ENCODE data around the gene TANC1.
A peak's percentile ranks its signal among the peaks of the same experiment; 100 is the strongest.

The TANC1 gene

DNA sequence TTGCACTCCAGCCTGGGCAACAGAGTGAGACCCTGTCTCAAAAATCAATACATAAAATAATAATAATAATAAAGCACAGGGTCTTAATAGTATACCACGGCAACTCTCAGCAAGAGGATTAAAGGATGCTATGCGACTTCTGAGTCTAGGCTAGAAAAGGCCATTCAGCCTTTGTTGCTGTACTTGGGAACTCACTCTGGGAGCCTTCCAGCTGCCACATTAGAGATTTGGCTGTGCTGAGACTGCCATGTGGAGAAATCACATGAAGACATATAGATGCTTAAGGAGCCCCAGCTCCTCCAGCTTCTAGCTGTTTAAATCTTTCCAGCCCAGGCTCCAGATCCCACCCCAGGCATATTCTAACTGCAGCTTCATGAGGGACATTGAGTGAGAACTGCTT lies 8.2 kb upstream of the TANC1 start:
- no peaks in the 10 kb centered on the region for H3K9me3 ChIP-seq (ENCODE audit: control insufficient read depth in 1 of 2, low read length in 2 of 2)
- H3K27me3 ChIP-seq (ENCODE audit: control insufficient read depth in 1 of 2, insufficient read depth in 2 of 2, low read length in 2 of 2), result no peaks in the 10 kb centered on the region
- H3K9ac ChIP-seq (ENCODE audit: low read depth in 1 of 2, low read length in 2 of 2), result no peak overlapping the region
- H3K4me3 ChIP-seq (ENCODE audit: low read depth in 1 of 2, low read length in 2 of 2), result no peak overlapping the region
- no peak overlapping the region for H3K27ac ChIP-seq (ENCODE audit: low read depth, low read length)
- H3K4me1 ChIP-seq (ENCODE audit: control insufficient read depth in 1 of 2, insufficient read depth in 2 of 2, low read length in 2 of 2), result no peaks in the 10 kb centered on the region
- H3K36me3 ChIP-seq (ENCODE audit: control insufficient read depth in 1 of 2, insufficient read depth in 2 of 2, low read length in 2 of 2), result no peaks in the 10 kb centered on the region

GRCh38 chr2:158962074-158962473 lies 6.4 kb upstream of the TANC1 start:
- Histone ChIP-seq H3K4me3 (ENCODE audit: low read depth in 1 of 2, low read length in 2 of 2) (no peak overlapping the region), H3K27ac (ENCODE audit: low read depth, low read length) (no peak overlapping the region), H3K36me3 (ENCODE audit: control insufficient read depth in 1 of 2, insufficient read depth in 2 of 2, low read length in 2 of 2) (no peaks in the 10 kb centered on the region), H3K9me3 (ENCODE audit: control insufficient read depth in 1 of 2, low read length in 2 of 2) (no peaks in the 10 kb centered on the region), H3K27me3 (ENCODE audit: control insufficient read depth in 1 of 2, insufficient read depth in 2 of 2, low read length in 2 of 2) (no peaks in the 10 kb centered on the region), H3K4me1 (ENCODE audit: control insufficient read depth in 1 of 2, insufficient read depth in 2 of 2, low read length in 2 of 2) (no peaks in the 10 kb centered on the region), H3K9ac (ENCODE audit: low read depth in 1 of 2, low read length in 2 of 2) (no peak overlapping the region)

- H3K9ac ChIP-seq (ENCODE audit: low read depth in 1 of 2, low read length in 2 of 2), result no peak overlapping the region
- H3K4me1 ChIP-seq (ENCODE audit: control insufficient read depth in 1 of 2, insufficient read depth in 2 of 2, low read length in 2 of 2), result peaks cover 0 to 4% of the 10 kb centered on the region in 2 donors
Observed at GRCh38 chr2:158963071-158963470, 5.4 kb upstream of the TANC1 start.

GRCh38 chr2:158965107-158965506 lies 3.3 kb upstream of the TANC1 start:
- H3K9me3 ChIP-seq (ENCODE audit: control insufficient read depth in 1 of 2, low read length in 2 of 2), result no peaks in the 10 kb centered on the region
- no peaks in the 10 kb centered on the region for H3K27me3 ChIP-seq (ENCODE audit: control insufficient read depth in 1 of 2, insufficient read depth in 2 of 2, low read length in 2 of 2)
- no peaks in the 10 kb centered on the region for H3K36me3 ChIP-seq (ENCODE audit: control insufficient read depth in 1 of 2, insufficient read depth in 2 of 2, low read length in 2 of 2)
- peaks cover 2 to 4% of the 10 kb centered on the region in 2 donors for H3K4me1 ChIP-seq (ENCODE audit: control insufficient read depth in 1 of 2, insufficient read depth in 2 of 2, low read length in 2 of 2)
- H3K4me3 ChIP-seq (ENCODE audit: low read depth in 1 of 2, low read length in 2 of 2), result no peak overlapping the region
- no peak overlapping the region for H3K27ac ChIP-seq (ENCODE audit: low read depth, low read length)
- H3K9ac ChIP-seq (ENCODE audit: low read depth in 1 of 2, low read length in 2 of 2), result no peak overlapping the region

More at GRCh38 chr2:158963071-158963470, 5.4 kb upstream of the TANC1 start:
- H3K27me3 ChIP-seq (ENCODE audit: control insufficient read depth in 1 of 2, insufficient read depth in 2 of 2, low read length in 2 of 2), result no peaks in the 10 kb centered on the region
- H3K9me3 ChIP-seq (ENCODE audit: control insufficient read depth in 1 of 2, low read length in 2 of 2), result no peaks in the 10 kb centered on the region
- H3K36me3 ChIP-seq (ENCODE audit: control insufficient read depth in 1 of 2, insufficient read depth in 2 of 2, low read length in 2 of 2), result no peaks in the 10 kb centered on the region
- no peak overlapping the region for H3K27ac ChIP-seq (ENCODE audit: low read depth, low read length)
- H3K4me3 ChIP-seq (ENCODE audit: low read depth in 1 of 2, low read length in 2 of 2), result no peak overlapping the region

DNA sequence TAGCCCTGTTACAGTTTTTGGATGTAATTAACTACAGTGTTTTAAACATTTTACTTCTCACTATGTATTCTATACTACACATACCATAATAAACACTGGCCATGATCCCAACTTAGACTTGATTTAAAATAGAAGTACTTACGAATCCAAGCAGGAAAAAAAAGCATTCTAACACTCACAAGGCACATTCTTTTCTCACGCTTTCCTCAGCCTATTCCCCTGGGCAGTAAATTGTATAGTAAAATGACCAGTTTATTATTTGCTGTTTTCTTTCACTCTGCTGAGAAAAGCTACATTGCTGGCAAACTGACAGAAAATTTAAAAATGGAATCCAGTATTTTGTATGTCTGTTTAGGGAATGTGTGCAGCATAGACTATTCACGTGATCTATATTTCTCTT lies 2.8 kb upstream of the TANC1 start:
- no peak overlapping the region for H3K4me3 ChIP-seq (ENCODE audit: low read depth in 1 of 2, low read length in 2 of 2)
- no peak overlapping the region for H3K9ac ChIP-seq (ENCODE audit: low read depth in 1 of 2, low read length in 2 of 2)
- H3K36me3 ChIP-seq (ENCODE audit: control insufficient read depth in 1 of 2, insufficient read depth in 2 of 2, low read length in 2 of 2), result no peaks in the 10 kb centered on the region
- H3K9me3 ChIP-seq (ENCODE audit: control insufficient read depth in 1 of 2, low read length in 2 of 2), result no peaks in the 10 kb centered on the region
- H3K27ac ChIP-seq (ENCODE audit: low read depth, low read length), result no peak overlapping the region
- H3K4me1 ChIP-seq (ENCODE audit: control insufficient read depth in 1 of 2, insufficient read depth in 2 of 2, low read length in 2 of 2), result peaks cover 2 to 9% of the 10 kb centered on the region in 2 donors
- H3K27me3 ChIP-seq (ENCODE audit: control insufficient read depth in 1 of 2, insufficient read depth in 2 of 2, low read length in 2 of 2), result no peaks in the 10 kb centered on the region

- Histone ChIP-seq H3K4me1 (ENCODE audit: control insufficient read depth in 1 of 2, insufficient read depth in 2 of 2, low read length in 2 of 2) (peaks cover 2 to 16% of the 10 kb centered on the region in 2 donors), H3K36me3 (ENCODE audit: control insufficient read depth in 1 of 2, insufficient read depth in 2 of 2, low read length in 2 of 2) (no peaks in the 10 kb centered on the region), H3K27me3 (ENCODE audit: control insufficient read depth in 1 of 2, insufficient read depth in 2 of 2, low read length in 2 of 2) (no peaks in the 10 kb centered on the region), H3K9me3 (ENCODE audit: control insufficient read depth in 1 of 2, low read length in 2 of 2) (no peaks in the 10 kb centered on the region), H3K27ac (ENCODE audit: low read depth, low read length) (no peak overlapping the region), H3K4me3 (ENCODE audit: low read depth in 1 of 2, low read length in 2 of 2) (no peak overlapping the region), H3K9ac (ENCODE audit: low read depth in 1 of 2, low read length in 2 of 2) (no peak overlapping the region)
Observed at GRCh38 chr2:158966312-158966711, 2.1 kb upstream of the TANC1 start.

GRCh38 chr2:158967114-158967730 lies 1.2 kb upstream of the TANC1 start:
- peaks cover 2 to 22% of the 10 kb centered on the region in 2 donors for H3K4me1 ChIP-seq (ENCODE audit: control insufficient read depth in 1 of 2, insufficient read depth in 2 of 2, low read length in 2 of 2)
- H3K36me3 ChIP-seq (ENCODE audit: control insufficient read depth in 1 of 2, insufficient read depth in 2 of 2, low read length in 2 of 2), result no peaks in the 10 kb centered on the region
- H3K4me3 ChIP-seq (ENCODE audit: low read depth in 1 of 2, low read length in 2 of 2), result peak overlapping the region in 1 of 2 donors; percentile 89
- H3K9me3 ChIP-seq (ENCODE audit: control insufficient read depth in 1 of 2, low read length in 2 of 2), result no peaks in the 10 kb centered on the region
- H3K9ac ChIP-seq (ENCODE audit: low read depth in 1 of 2, low read length in 2 of 2), result peak overlapping the region; percentile 49 to 72
- H3K27ac ChIP-seq (ENCODE audit: low read depth, low read length), result peak overlapping the region; percentile 44
- H3K27me3 ChIP-seq (ENCODE audit: control insufficient read depth in 1 of 2, insufficient read depth in 2 of 2, low read length in 2 of 2), result no peaks in the 10 kb centered on the region

DNA sequence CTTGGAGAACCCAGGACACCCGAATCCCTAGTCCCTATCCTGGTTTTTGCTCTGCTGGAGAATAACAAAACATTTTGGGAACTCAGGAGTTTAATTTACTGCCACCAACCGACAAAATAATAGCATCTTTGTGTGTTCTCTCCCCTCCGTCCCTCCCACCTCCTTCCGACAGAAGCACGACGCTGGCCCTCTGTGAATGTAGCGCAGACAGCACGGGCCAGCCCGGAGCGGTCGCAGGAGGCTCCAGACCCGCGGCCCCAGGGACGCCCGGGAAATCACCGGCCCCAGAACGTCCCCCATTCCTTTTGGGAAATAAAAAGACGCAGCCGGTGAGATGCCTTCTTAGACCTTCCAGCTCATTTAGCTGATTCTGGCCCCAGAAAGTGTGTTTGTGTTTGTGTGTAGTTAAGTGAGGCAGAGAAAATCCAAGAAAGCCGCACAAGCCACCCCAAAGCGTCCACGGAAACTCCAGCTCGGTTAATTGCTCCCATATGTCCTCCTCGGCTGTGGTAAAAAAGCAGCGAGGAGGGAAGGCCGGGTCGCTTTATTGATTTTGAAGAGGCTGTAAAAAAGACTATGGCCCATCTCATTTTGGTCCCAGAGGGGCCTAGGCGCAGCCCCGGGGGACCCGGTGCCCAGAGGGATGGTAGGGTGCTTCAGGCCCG lies 577 bp upstream of the TANC1 start:
- no peaks in the 10 kb centered on the region for H3K9me3 ChIP-seq (ENCODE audit: control insufficient read depth in 1 of 2, low read length in 2 of 2)
- peak overlapping the region; percentile 81 for H3K27ac ChIP-seq (ENCODE audit: low read depth, low read length)
- peak overlapping the region; percentile 49 to 72 for H3K9ac ChIP-seq (ENCODE audit: low read depth in 1 of 2, low read length in 2 of 2)
- H3K36me3 ChIP-seq (ENCODE audit: control insufficient read depth in 1 of 2, insufficient read depth in 2 of 2, low read length in 2 of 2), result no peaks in the 10 kb centered on the region
- H3K27me3 ChIP-seq (ENCODE audit: control insufficient read depth in 1 of 2, insufficient read depth in 2 of 2, low read length in 2 of 2), result no peaks in the 10 kb centered on the region
- H3K4me1 ChIP-seq (ENCODE audit: control insufficient read depth in 1 of 2, insufficient read depth in 2 of 2, low read length in 2 of 2), result peaks cover 2 to 24% of the 10 kb centered on the region in 2 donors
- H3K4me3 ChIP-seq (ENCODE audit: low read depth in 1 of 2, low read length in 2 of 2), result peak overlapping the region; percentile 84 to 89

- Histone ChIP-seq H3K27me3 (ENCODE audit: control insufficient read depth in 1 of 2, insufficient read depth in 2 of 2, low read length in 2 of 2) (no peaks in the 10 kb centered on the region), H3K9me3 (ENCODE audit: control insufficient read depth in 1 of 2, low read length in 2 of 2) (no peaks in the 10 kb centered on the region), H3K27ac (ENCODE audit: low read depth, low read length) (peak overlapping the region; percentile 81), H3K4me1 (ENCODE audit: control insufficient read depth in 1 of 2, insufficient read depth in 2 of 2, low read length in 2 of 2) (peaks cover 6 to 36% of the 10 kb centered on the region in 2 donors), H3K4me3 (ENCODE audit: low read depth in 1 of 2, low read length in 2 of 2) (peak overlapping the region; percentile 84 to 89), H3K9ac (ENCODE audit: low read depth in 1 of 2, low read length in 2 of 2) (peak overlapping the region; percentile 76 to 82), H3K36me3 (ENCODE audit: control insufficient read depth in 1 of 2, insufficient read depth in 2 of 2, low read length in 2 of 2) (no peaks in the 10 kb centered on the region)
Observed at GRCh38 chr2:158969162-158969714, 798 bp downstream of the TANC1 start.

DNA sequence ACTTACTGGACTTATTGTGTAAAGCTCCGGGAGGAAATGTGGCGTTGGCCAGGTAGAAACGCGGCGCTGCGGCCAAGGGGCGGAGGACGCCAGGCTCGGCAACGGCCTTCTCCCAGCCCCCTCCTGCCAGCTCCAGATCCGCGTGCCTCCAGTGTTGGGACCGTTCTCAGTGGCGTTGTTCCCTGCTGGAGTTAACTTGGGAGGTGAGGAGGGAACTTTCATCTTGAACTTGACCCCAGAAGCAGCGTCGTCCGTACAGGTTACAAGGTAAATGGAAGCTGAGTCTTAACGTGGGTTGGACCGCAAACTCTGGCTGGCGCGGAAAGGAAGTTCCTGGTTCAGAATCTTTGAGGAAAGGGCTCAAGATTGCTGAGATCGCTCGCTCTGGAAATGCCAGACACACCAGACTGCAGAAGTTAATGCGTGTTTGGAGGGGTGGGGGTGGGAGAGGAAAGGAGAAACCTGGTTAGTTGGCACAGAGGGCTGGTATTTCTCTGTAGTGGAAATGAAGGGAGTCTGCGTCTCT lies 1.3 kb downstream of the TANC1 start:
- Histone ChIP-seq H3K36me3 (ENCODE audit: control insufficient read depth in 1 of 2, insufficient read depth in 2 of 2, low read length in 2 of 2) (no peaks in the 10 kb centered on the region), H3K27ac (ENCODE audit: low read depth, low read length) (peak overlapping the region; percentile 81), H3K4me1 (ENCODE audit: control insufficient read depth in 1 of 2, insufficient read depth in 2 of 2, low read length in 2 of 2) (peaks cover 6 to 36% of the 10 kb centered on the region in 2 donors), H3K27me3 (ENCODE audit: control insufficient read depth in 1 of 2, insufficient read depth in 2 of 2, low read length in 2 of 2) (no peaks in the 10 kb centered on the region), H3K9ac (ENCODE audit: low read depth in 1 of 2, low read length in 2 of 2) (peak overlapping the region; percentile 76 to 82), H3K9me3 (ENCODE audit: control insufficient read depth in 1 of 2, low read length in 2 of 2) (no peaks in the 10 kb centered on the region), H3K4me3 (ENCODE audit: low read depth in 1 of 2, low read length in 2 of 2) (peak overlapping the region; percentile 84 to 89)

Data from duodenal mucosa (tissue), 2 donors.